Thoracic aorta (tissue), 2 donors: Measurements from ENCODE around the gene HOXD4. TPM values are rescaled to one million over a fixed set of nuclear protein-coding genes. Genes with fewer than 3 reads are reported as not detected.

Source experiments
- ATAC-seq: fragments of 150-250 bp; one replicate; pipeline ENCODE4 v1.8.0; 2017; ENCODE audit warnings: low read depth; ENCODE audit not compliant: insufficient number of reproducible peaks, low FRiP score
- DNase-seq: peaks from one replicate; pipeline ENCODE4 v3.0.0-alpha.2; 2020; ENCODE audit warnings: low spot score
- H3K27ac ChIP-seq, 2 donors: fragments of 200-600 bp; sonication (generic); 1 replicate in 1 of 2; 2 replicates in 1 of 2; pipeline ENCODE4 v1.5.1; 2016; ENCODE audit warnings: mild to moderate bottlenecking in 2 of 2, moderate library complexity in 2 of 2
- H3K27me3 ChIP-seq: fragments of 200-600 bp; sonication (generic); replicated peaks from 2 replicates; pipeline ENCODE4 v1.6.0; 2016; ENCODE audit warnings: mild to moderate bottlenecking; ENCODE audit not compliant: insufficient read depth
- H3K36me3 ChIP-seq: fragments of 200-600 bp; sonication (generic); one replicate; pipeline ENCODE4 v1.5.1; 2016
- H3K4me1 ChIP-seq, 2 donors: fragments of 200-600 bp; sonication (generic); 1 replicate in 1 of 2; 2 replicates in 1 of 2; pipeline versions ENCODE4 v1.5.1 to v1.6.0; 2016; ENCODE audit warnings: low read depth in 2 of 2, mild to moderate bottlenecking in 1 of 2; ENCODE audit not compliant: control insufficient read depth in 1 of 2
- H3K4me3 ChIP-seq: fragments of 200-600 bp; sonication (generic); 2 replicates; pipeline ENCODE4 v1.5.1; 2016; ENCODE audit warnings: mild to moderate bottlenecking
- H3K9me3 ChIP-seq: fragments of 200-600 bp; sonication (generic); 2 replicates; pipeline ENCODE4 v1.5.1; 2016
- total RNA-seq, 2 donors: library from RNA; depleted of rRNA; stranded (reverse); fragments of >200 nt; gene quantifications; one replicate each; pipeline versions ENCODE4 v1.1.0 to v1.2.3, GENCODE V29; 2016
- TF ChIP-seq, protein P1 (sequence below): fragments of 200-600 bp; sonication (generic); IDR thresholded peaks from one replicate; pipeline ENCODE4 v1.5.1; 2019; ENCODE audit warnings: antibody characterized with exemption

Gene HOXD4
- total RNA-seq, 2 donors from 2014 or later: 4.8 to 9.3 TPM

GRCh38 chr2:176123411-176124109, 27.8 kb upstream of the HOXD4 start:
- TF ChIP-seq, protein P1, sequence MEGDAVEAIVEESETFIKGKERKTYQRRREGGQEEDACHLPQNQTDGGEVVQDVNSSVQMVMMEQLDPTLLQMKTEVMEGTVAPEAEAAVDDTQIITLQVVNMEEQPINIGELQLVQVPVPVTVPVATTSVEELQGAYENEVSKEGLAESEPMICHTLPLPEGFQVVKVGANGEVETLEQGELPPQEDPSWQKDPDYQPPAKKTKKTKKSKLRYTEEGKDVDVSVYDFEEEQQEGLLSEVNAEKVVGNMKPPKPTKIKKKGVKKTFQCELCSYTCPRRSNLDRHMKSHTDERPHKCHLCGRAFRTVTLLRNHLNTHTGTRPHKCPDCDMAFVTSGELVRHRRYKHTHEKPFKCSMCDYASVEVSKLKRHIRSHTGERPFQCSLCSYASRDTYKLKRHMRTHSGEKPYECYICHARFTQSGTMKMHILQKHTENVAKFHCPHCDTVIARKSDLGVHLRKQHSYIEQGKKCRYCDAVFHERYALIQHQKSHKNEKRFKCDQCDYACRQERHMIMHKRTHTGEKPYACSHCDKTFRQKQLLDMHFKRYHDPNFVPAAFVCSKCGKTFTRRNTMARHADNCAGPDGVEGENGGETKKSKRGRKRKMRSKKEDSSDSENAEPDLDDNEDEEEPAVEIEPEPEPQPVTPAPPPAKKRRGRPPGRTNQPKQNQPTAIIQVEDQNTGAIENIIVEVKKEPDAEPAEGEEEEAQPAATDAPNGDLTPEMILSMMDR: no peak
- H3K4me3 ChIP-seq: peak overlapping the region; percentile 72
- no peaks in the 10 kb centered on the region for H3K9me3 ChIP-seq
- DNase-seq (no peak), ATAC-seq (no peak)
- H3K36me3 ChIP-seq: no peaks in the 10 kb centered on the region
- H3K27ac ChIP-seq: no peak overlapping the region
- peaks cover 35% of the 10 kb centered on the region for H3K27me3 ChIP-seq
- peaks cover 7 to 34% of the 10 kb centered on the region in 2 donors for H3K4me1 ChIP-seq

DNA sequence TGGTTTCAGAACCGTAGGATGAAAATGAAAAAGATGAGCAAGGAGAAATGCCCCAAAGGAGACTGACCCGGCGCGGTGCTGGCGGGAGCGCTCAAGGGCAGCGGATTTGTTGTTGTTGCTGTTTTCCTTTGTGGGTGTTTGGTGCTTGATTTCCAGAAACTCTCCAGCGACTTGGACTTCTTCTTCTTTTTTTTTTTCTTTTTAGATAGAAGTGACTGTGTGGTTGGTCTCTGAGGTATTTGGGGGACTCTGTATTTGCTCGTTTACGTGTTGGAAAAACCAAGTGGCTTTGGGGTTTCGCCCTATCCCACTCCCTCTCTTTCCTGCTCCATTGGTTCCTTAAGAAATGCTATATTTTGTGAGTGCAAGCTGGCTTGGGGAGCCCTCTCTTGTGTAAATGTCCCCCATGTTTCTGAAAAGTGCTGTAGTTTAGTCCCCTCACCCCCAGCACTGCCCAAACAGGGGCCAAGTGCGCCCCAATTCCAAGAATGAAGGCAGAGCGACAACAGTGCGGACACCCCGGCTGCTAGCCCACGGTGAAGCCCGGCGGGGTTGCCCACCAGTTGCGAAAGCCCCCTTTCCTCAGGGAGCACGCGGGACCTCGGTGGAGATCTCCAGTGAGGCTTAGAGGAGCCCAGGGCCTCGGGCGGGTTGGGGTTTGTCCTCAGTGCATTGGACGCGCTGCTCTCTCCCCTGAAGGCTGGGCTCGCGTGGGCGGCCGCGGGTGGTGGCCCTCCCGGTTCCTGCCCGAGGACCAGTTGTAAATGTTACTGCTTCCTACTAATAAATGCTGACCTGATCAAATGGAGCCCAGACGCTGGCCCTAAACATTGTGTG, 27.0 kb upstream of the HOXD4 start:
- ATAC-seq (no peak), DNase-seq (no peak)
- Histone ChIP-seq H3K4me3 (no peak overlapping the region), H3K27ac (no peak overlapping the region), H3K36me3 (no peaks in the 10 kb centered on the region), H3K9me3 (no peaks in the 10 kb centered on the region), H3K4me1 (peaks cover 7 to 42% of the 10 kb centered on the region in 2 donors), H3K27me3 (peaks cover 34% of the 10 kb centered on the region)
- TF ChIP-seq, protein P1: no peak

DNA sequence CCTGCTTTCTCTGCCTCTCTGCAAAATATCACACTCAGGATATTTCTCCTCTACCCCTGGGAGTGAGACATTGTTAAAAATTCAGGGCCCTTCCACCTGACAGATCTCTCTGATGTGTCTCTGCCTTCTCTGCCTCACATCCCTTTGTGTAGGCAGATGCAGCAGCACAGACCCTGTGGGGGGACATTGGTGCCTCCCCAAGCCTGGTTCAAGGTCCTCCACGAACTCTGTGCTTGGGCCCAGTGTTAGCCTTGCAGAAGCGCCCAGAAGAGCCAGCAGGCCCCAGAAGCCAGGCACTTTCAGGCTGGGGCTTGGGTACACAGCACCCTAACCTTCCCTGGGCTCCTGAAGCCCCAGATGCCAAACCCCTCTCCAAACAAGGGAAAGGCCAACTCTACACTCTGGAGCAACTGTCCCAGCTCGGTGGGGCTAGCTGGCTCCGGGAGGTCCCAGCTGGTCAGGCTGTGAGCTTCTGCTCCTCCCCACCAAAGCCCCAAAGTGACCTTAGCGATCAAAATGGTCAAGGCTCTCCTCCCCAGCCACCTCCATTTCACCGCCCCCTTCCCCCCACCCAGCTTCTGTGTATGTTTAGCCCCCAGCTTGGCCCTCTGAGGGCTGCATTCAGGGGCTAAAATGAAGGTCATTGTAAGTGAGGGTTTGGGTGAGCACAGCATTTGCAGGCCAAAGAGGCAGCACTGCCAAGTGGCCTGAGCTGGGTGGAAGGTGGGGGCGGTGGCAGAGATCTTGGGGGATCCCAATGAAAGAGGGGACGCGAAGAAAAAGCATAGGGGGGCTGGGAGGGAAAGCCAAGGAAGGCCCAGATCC, 26.2 kb upstream of the HOXD4 start:
- no peak for DNase-seq
- Histone ChIP-seq H3K36me3 (no peaks in the 10 kb centered on the region), H3K4me1 (peaks cover 7 to 42% of the 10 kb centered on the region in 2 donors), H3K9me3 (no peaks in the 10 kb centered on the region), H3K27ac (no peak overlapping the region), H3K27me3 (peaks cover 26% of the 10 kb centered on the region), H3K4me3 (no peak overlapping the region)
- no peak for ATAC-seq
- TF ChIP-seq, protein P1: no peak

- ATAC-seq (no peak), DNase-seq (no peak)
- H3K9me3 ChIP-seq: no peaks in the 10 kb centered on the region
- no peaks in the 10 kb centered on the region for H3K36me3 ChIP-seq
- H3K27ac ChIP-seq: no peak overlapping the region
- TF ChIP-seq, protein P1: no peak
- H3K4me3 ChIP-seq: no peak overlapping the region
- H3K27me3 ChIP-seq: peaks cover 20% of the 10 kb centered on the region
- H3K4me1 ChIP-seq: peaks cover 7 to 42% of the 10 kb centered on the region in 2 donors
Measured at GRCh38 chr2:176125772-176126054, 25.6 kb upstream of the HOXD4 start.
